HepG2 (cell line): ENCODE measurements around the gene PIR. TPM values are rescaled to one million over a fixed set of nuclear protein-coding genes. Genes with fewer than 3 reads are reported as not detected.

Experiments used
- ARNT2 ChIP-seq: sonication (generic); formaldehyde crosslinking; IDR thresholded peaks from 2 replicates; pipeline ENCODE4 v1.8.0; 2022; ENCODE audit warnings: mild to moderate bottlenecking, low read depth, missing genetic modification reagents, moderate library complexity
- ATRX ChIP-seq: sonication (generic); formaldehyde crosslinking; IDR thresholded peaks from 2 replicates; pipeline ENCODE4 v1.4.0; 2020; ENCODE audit warnings: missing genetic modification reagents, borderline replicate concordance
- CBX5 ChIP-seq: sonication (generic); formaldehyde crosslinking; IDR thresholded peaks from 2 replicates; pipeline ENCODE4 v1.4.0; 2020; ENCODE audit warnings: missing genetic modification reagents, borderline replicate concordance
- CCDC6 ChIP-seq: sonication (generic); formaldehyde crosslinking; IDR thresholded peaks from 2 replicates; pipeline ENCODE4 v1.8.1; 2022; ENCODE audit warnings: mild to moderate bottlenecking, missing genetic modification reagents, moderate library complexity
- DPF2 ChIP-seq: sonication (generic); formaldehyde crosslinking; IDR thresholded peaks from 2 replicates; pipeline ENCODE4 v1.4.0; 2020; ENCODE audit warnings: mild to moderate bottlenecking, low read depth, missing genetic modification reagents, borderline replicate concordance
- FOSL2 ChIP-seq: sonication (generic); formaldehyde crosslinking; IDR thresholded peaks from 2 replicates; pipeline ENCODE4 v1.4.0; 2020; ENCODE audit warnings: missing genetic modification reagents
- FOXA3 ChIP-seq: IDR thresholded peaks from 2 replicates; pipeline ENCODE4 v1.6.1; 2016; ENCODE audit warnings: missing genetic modification reagents, missing compliant biosample characterization
- KLF13 ChIP-seq: sonication (generic); formaldehyde crosslinking; IDR thresholded peaks from 2 replicates; pipeline ENCODE4 v1.4.0; 2020; ENCODE audit warnings: mild to moderate bottlenecking, missing genetic modification reagents
- LCORL ChIP-seq, 2 experiments: fragments of 450-650 bp in 1 of 2; sonication (generic) in 1 of 2; formaldehyde crosslinking in 1 of 2; IDR thresholded peaks; 2 replicates each; pipeline versions ENCODE4 v1.5.0 to v1.6.1; 2017 to 2020; ENCODE audit warnings: antibody characterized with exemption in 1 of 2, missing genetic modification reagents in 1 of 2
- MAFK ChIP-seq, 2 experiments: IDR thresholded peaks in 1 of 2; conservative IDR thresholded peaks in 1 of 2; 2 replicates each; pipeline ENCODE4 v1.6.1; 2011; ENCODE audit warnings: improper control_type of control experiment in 2 of 2, low read length in 2 of 2
- MIER3 ChIP-seq: IDR thresholded peaks from 2 replicates; pipeline ENCODE4 v1.6.1; 2016; ENCODE audit warnings: missing compliant biosample characterization, borderline replicate concordance
- RAD51 ChIP-seq: fragments of 450-650 bp; IDR thresholded peaks from 2 replicates; pipeline ENCODE4 v1.6.1; 2016; ENCODE audit warnings: borderline replicate concordance
- SAP130 ChIP-seq: IDR thresholded peaks from 2 replicates; pipeline ENCODE4 v1.6.1; 2016; ENCODE audit warnings: low read depth
- SNAI1 ChIP-seq: sonication (generic); formaldehyde crosslinking; IDR thresholded peaks from 2 replicates; pipeline ENCODE4 v1.5.0; 2020; ENCODE audit warnings: mild to moderate bottlenecking, missing genetic modification reagents, borderline replicate concordance
- TCF12 ChIP-seq, 2 experiments: fragments of 450-650 bp in 1 of 2; sonication (generic) in 1 of 2; formaldehyde crosslinking in 1 of 2; IDR thresholded peaks; 2 replicates each; pipeline versions ENCODE4 v1.6.1 to v1.8.0; 2017 to 2022; ENCODE audit warnings: antibody characterized with exemption in 1 of 2, mild to moderate bottlenecking in 1 of 2, missing genetic modification reagents in 1 of 2, moderate library complexity in 1 of 2
- YY1 ChIP-seq: IDR thresholded peaks from 2 replicates; pipeline ENCODE4 v1.6.1; 2011; ENCODE audit warnings: low read length, low read depth, moderate library complexity, mild to moderate bottlenecking; ENCODE audit not compliant: insufficient read depth, insufficient replicate concordance
- ZNF124 ChIP-seq: sonication (generic); formaldehyde crosslinking; IDR thresholded peaks from 2 replicates; pipeline ENCODE4 v1.4.0; 2020; ENCODE audit warnings: missing genetic modification reagents
- ZNF431 ChIP-seq: sonication (generic); formaldehyde crosslinking; IDR thresholded peaks from 2 replicates; pipeline ENCODE4 v1.9.0; 2022; ENCODE audit warnings: missing genetic modification reagents, low read depth, mild to moderate bottlenecking, borderline replicate concordance
- ZNF614 ChIP-seq: IDR thresholded peaks from 2 replicates; pipeline ENCODE4 v1.6.1; 2018; ENCODE audit warnings: missing biosample characterization, missing genetic modification reagents, inconsistent platforms, borderline replicate concordance
- ZNF629 ChIP-seq: sonication (generic); formaldehyde crosslinking; conservative IDR thresholded peaks from 2 replicates; pipeline ENCODE4 v1.5.0; 2020; ENCODE audit warnings: missing genetic modification reagents
- polyA plus RNA-seq, 8 experiments: library from polyadenylated mRNA; depleted of rRNA in 3 of 8; stranded (reverse) in 7 of 8; unstranded in 1 of 8; fragments of >200 nt; fragmentation: Illumina TruSeq in 4 of 8; extraction: Trizol in 4 of 8; gene quantifications; 2 replicates each; pipeline versions ENCODE4 v1.2.1 to v1.2.3, GENCODE V29; 2011 to 2016; ENCODE audit warnings: low read depth in 4 of 8, missing spikeins in 1 of 8, mixed read lengths in 1 of 8; ENCODE audit not compliant: insufficient read depth in 1 of 8
- total RNA-seq, 5 experiments: library from RNA; depleted of rRNA; stranded (reverse); fragments of >200 nt; fragmentation: Illumina TruSeq; extraction: Trizol; gene quantifications; 2 replicates each; pipeline ENCODE4 v1.2.3, GENCODE V29; 2016; ENCODE audit warnings: low read depth in 1 of 5
- TF ChIP-seq, protein P1 (sequence below): sonication (generic); formaldehyde crosslinking; IDR thresholded peaks from 2 replicates; pipeline ENCODE4 v1.4.0; 2020; ENCODE audit warnings: mild to moderate bottlenecking, low read depth, missing genetic modification reagents
- TF ChIP-seq, protein P2 (sequence below): sonication (generic); formaldehyde crosslinking; conservative IDR thresholded peaks from 2 replicates; pipeline ENCODE4 v1.8.0; 2022; ENCODE audit warnings: missing genetic modification reagents
- TF ChIP-seq, protein P3 (sequence below): sonication (generic); formaldehyde crosslinking; IDR thresholded peaks from 2 replicates; pipeline ENCODE4 v1.5.0; 2020; ENCODE audit warnings: mild to moderate bottlenecking, low read depth, missing genetic modification reagents, borderline replicate concordance
- TF ChIP-seq, protein P4 (sequence below): sonication (generic); formaldehyde crosslinking; IDR thresholded peaks from 2 replicates; pipeline ENCODE4 v1.9.0; 2022; ENCODE audit warnings: missing genetic modification reagents, mild to moderate bottlenecking, borderline replicate concordance

PIR gene
- total and polyA plus RNA-seq, 2 of the 13 experiments (the other 11 are each of a cell fraction or from before 2014, with no cell fraction given), result 12.2 to 38.0 TPM

DNA sequence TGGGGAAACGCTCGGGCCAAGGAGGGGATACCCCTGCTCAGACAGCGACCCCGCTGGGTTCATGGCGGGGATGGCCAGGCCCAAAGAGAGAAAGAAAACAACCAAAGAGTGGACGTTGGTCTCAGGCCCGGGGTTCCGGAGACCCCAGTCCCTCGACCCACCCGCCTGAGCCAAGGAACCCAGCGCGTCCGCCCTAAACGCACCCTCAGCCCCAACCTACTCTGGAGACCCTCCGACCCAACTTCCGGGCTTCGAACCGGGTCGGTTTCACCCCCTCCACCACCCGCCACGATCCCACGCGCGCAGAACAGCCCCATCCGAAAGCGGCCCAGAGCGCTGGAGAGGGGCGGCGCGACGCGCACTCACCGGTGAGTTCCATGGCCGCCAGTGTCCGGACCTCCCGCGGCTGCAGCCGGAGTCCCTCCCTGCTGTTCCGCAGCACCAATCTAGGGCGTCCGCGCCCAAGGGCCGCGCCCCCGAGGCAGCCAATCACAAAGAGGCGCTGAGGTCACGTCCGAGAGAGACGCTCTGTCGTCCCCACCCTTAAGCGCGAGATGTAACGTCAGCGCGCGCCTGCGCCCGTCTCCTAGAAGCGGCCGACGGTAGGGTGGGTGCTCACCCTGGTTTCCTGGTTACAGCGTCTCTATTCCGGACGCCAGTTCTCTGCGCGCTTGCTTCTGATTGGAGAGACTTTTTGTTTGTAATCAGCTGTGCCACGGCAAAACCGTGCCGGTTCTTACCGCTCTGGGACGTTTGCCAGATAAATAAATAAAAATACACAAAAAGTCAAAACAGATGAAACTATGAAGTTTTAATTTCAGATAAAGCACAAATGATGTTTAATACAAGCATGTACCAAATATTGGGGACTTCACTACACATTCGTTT lies 157.8 kb downstream of the PIR start, which contains the start of gene PIGA (continued):
- TF ChIP-seq CBX5 (CRISPR knock-in tag) (no peak), TCF12 (IDR thresholded peaks at IDR 0.05) (no peak), TCF12 (CRISPR knock-in tag; IDR thresholded peaks at IDR 0.05) (no peak), ATRX (CRISPR knock-in tag) (no peak), ARNT2 (CRISPR knock-in tag) (no peak), YY1 (peak; percentile 88), KLF13 (no peak), ZNF614 (CRISPR knock-in tag) (no peak), ZNF629 (CRISPR knock-in tag) (no peak), CCDC6 (CRISPR knock-in tag) (no peak), FOSL2 (CRISPR knock-in tag) (no peak), SNAI1 (CRISPR knock-in tag) (no peak), FOXA3 (no peak), ZNF124 (CRISPR knock-in tag) (no peak), MIER3 (no peak), MAFK (conservative IDR thresholded peaks at IDR 0.05 in 1 of 2, IDR thresholded peaks at IDR 0.05 in 1 of 2; ENCODE audit: low read length in 2 of 2) (no peak), LCORL (IDR thresholded peaks at IDR 0.05) (no peak), LCORL (CRISPR knock-in tag; IDR thresholded peaks at IDR 0.05) (no peak), DPF2 (CRISPR knock-in tag) (no peak), ZNF431 (CRISPR knock-in tag) (no peak), SAP130 (CRISPR knock-in tag) (peak; percentile 92), RAD51 (no peak)
- TF ChIP-seq, protein P1, sequence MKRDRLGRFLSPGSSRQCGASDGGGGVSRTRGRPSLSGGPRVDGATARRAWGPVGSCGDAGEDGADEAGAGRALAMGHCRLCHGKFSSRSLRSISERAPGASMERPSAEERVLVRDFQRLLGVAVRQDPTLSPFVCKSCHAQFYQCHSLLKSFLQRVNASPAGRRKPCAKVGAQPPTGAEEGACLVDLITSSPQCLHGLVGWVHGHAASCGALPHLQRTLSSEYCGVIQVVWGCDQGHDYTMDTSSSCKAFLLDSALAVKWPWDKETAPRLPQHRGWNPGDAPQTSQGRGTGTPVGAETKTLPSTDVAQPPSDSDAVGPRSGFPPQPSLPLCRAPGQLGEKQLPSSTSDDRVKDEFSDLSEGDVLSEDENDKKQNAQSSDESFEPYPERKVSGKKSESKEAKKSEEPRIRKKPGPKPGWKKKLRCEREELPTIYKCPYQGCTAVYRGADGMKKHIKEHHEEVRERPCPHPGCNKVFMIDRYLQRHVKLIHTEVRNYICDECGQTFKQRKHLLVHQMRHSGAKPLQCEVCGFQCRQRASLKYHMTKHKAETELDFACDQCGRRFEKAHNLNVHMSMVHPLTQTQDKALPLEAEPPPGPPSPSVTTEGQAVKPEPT (CRISPR knock-in tag), result no peak
- TF ChIP-seq, protein P2, sequence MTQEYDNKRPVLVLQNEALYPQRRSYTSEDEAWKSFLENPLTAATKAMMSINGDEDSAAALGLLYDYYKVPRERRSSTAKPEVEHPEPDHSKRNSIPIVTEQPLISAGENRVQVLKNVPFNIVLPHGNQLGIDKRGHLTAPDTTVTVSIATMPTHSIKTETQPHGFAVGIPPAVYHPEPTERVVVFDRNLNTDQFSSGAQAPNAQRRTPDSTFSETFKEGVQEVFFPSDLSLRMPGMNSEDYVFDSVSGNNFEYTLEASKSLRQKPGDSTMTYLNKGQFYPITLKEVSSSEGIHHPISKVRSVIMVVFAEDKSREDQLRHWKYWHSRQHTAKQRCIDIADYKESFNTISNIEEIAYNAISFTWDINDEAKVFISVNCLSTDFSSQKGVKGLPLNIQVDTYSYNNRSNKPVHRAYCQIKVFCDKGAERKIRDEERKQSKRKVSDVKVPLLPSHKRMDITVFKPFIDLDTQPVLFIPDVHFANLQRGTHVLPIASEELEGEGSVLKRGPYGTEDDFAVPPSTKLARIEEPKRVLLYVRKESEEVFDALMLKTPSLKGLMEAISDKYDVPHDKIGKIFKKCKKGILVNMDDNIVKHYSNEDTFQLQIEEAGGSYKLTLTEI (CRISPR knock-in tag), result no peak
- TF ChIP-seq, protein P3, sequence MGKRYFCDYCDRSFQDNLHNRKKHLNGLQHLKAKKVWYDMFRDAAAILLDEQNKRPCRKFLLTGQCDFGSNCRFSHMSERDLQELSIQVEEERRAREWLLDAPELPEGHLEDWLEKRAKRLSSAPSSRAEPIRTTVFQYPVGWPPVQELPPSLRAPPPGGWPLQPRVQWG, result no peak
- TF ChIP-seq, protein P4, sequence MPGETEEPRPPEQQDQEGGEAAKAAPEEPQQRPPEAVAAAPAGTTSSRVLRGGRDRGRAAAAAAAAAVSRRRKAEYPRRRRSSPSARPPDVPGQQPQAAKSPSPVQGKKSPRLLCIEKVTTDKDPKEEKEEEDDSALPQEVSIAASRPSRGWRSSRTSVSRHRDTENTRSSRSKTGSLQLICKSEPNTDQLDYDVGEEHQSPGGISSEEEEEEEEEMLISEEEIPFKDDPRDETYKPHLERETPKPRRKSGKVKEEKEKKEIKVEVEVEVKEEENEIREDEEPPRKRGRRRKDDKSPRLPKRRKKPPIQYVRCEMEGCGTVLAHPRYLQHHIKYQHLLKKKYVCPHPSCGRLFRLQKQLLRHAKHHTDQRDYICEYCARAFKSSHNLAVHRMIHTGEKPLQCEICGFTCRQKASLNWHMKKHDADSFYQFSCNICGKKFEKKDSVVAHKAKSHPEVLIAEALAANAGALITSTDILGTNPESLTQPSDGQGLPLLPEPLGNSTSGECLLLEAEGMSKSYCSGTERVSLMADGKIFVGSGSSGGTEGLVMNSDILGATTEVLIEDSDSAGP (CRISPR knock-in tag), result peak; percentile 61; the same call in 1 of the 2 replicates
